ENCODE results near the gene TET2.
A peak's percentile ranks its signal among the peaks of the same experiment; 100 is the strongest.

The TET2 gene

DNA sequence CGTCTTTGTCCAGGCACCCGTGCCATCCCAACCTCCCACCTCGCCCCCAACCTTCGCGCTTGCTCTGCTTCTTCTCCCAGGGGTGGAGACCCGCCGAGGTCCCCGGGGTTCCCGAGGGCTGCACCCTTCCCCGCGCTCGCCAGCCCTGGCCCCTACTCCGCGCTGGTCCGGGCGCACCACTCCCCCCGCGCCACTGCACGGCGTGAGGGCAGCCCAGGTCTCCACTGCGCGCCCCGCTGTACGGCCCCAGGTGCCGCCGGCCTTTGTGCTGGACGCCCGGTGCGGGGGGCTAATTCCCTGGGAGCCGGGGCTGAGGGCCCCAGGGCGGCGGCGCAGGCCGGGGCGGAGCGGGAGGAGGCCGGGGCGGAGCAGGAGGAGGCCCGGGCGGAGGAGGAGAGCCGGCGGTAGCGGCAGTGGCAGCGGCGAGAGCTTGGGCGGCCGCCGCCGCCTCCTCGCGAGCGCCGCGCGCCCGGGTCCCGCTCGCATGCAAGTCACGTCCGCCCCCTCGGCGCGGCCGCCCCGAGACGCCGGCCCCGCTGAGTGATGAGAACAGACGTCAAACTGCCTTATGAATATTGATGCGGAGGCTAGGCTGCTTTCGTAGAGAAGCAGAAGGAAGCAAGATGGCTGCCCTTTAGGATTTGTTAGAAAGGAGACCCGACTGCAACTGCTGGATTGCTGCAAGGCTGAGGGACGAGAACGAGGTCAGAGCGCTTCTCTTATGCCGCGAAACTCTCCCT is at the start of gene TET2:
TET2 (plus strand) TSS at position 601 of the 740 bp plus-strand sequence. CDS start 87,067 bp downstream, outside the sequence.
- peak within 1 kb of the TSS; percentile 86 for H3K27ac ChIP-seq
- peak; percentile 67 for TF ChIP-seq ZFX (IDR thresholded peaks at IDR 0.05)
- TF ChIP-seq CTCF (conservative IDR thresholded peaks at IDR 0.05) = no peak

- TF ChIP-seq ZFX (IDR thresholded peaks at IDR 0.05) = no peak
- TF ChIP-seq CTCF (conservative IDR thresholded peaks at IDR 0.05) = no peak
- no peak overlapping the region for H3K27ac ChIP-seq
Measured at GRCh38 chr4:105102016-105102415, 44.7 kb upstream of the TET2 start.

GRCh38 chr4:105106426-105106825 is 40.2 kb upstream of the TET2 start:
- no peak overlapping the region for H3K27ac ChIP-seq
- TF ChIP-seq CTCF (conservative IDR thresholded peaks at IDR 0.05) (no peak), ZFX (IDR thresholded peaks at IDR 0.05) (no peak)

DNA sequence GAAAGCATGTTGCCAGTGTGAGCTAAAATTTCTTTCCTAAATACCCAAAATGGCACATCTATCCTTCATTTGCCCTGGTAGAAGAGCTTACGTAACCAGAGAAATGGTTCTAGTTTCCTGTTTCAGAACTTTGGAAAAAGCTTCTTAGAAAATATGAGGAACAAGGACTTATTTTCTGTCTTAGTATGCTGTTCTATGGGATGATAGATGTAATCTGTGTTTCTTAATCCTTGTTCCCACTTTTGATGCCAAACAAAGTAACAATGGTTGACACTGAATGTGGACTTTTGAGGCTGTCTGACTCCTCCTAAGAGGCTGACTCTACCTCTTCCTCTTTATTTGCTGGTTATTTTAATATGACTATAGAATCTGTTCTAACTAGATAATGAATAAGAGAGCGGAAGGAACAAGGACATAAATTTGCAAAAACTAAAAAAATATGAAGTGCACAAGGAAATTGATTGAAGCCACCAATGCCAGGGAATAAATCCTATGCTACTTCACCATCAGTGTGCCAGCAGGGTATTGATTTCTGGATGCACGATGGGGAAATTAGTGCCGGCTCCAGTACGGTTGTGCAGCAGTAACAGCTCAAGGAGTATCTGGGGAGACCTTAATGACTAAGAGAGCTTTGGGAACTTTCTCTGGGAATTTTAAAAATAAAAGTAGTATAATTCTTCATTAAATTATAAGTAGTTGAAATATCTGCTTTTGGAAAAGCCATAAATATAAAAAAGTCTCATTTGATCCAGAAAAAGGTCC is 39.4 kb upstream of the TET2 start:
- no peak overlapping the region for H3K27ac ChIP-seq
- TF ChIP-seq CTCF (conservative IDR thresholded peaks at IDR 0.05) = no peak
- no peak for TF ChIP-seq ZFX (IDR thresholded peaks at IDR 0.05)

DNA sequence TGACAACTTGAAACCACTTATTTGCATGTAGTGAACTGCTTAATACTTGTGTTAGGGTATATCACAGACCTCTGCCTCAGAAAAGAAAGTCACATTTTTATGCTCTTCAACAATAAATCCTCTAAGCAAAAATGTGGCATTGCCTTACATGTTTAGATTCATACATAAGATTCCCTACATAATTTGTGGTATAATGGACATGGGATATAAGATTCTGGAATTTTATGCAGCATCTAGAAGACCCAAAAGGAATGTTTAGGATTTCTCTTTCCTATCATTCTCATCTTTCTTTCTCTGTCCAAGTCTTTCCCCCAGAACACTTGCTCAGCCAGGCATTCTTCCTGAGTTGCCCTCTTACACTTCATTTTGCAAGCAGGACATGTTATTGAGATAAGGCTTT is 37.7 kb upstream of the TET2 start:
- H3K27ac ChIP-seq = no peak overlapping the region
- no peak for TF ChIP-seq ZFX (IDR thresholded peaks at IDR 0.05)
- no peak for TF ChIP-seq CTCF (conservative IDR thresholded peaks at IDR 0.05)

DNA sequence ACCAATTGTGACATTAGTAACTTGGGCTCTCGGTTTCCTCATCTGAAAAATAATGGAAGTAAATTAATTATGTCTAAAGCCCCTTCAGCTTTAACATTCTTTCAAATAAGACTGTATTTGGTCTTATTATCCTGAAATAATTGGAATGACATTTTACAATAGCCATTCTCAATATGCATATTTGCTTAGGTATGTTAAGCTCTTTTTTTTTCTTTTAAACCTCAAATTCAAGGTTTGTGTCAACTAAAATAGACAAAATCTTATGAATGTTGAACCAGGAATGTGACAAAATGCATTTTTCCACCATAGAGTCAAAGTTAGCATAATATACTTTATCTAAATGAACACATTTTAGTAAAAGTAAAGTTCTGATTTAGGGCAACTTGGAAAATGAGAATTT is 34.4 kb upstream of the TET2 start:
- TF ChIP-seq CTCF (conservative IDR thresholded peaks at IDR 0.05) (no peak), ZFX (IDR thresholded peaks at IDR 0.05) (no peak)
- no peak overlapping the region for H3K27ac ChIP-seq

- no peak overlapping the region for H3K27ac ChIP-seq
- no peak for TF ChIP-seq ZFX (IDR thresholded peaks at IDR 0.05)
- no peak for TF ChIP-seq CTCF (conservative IDR thresholded peaks at IDR 0.05)
Measured at GRCh38 chr4:105113800-105114199, 32.9 kb upstream of the TET2 start.

Data from C4-2B (cell line).